HG03520 (cell line): Measurements from ENCODE around the gene CPA5.
"Not testable (repeated sequence)": the region's sequence is repeated elsewhere in the genome, so short reads cannot be mapped to it uniquely, and the experiment has no call there.

ENCODE experiments used
- ATAC-seq: cut with Tn5 transposase; IDR thresholded peaks from one replicate; pipeline ENCODE4 v1.9.1; 2021; ENCODE audit warnings: mild to moderate bottlenecking, moderate library complexity; ENCODE audit not compliant: unreplicated experiment

The CPA5 gene

GRCh38 chr7:130374507-130374906 lies 29.9 kb downstream of the CPA5 start:
- ATAC-seq = no peak

- ATAC-seq = not testable (repeated sequence)
Observed at GRCh38 chr7:130376461-130376860, 31.8 kb downstream of the CPA5 start.

- no peak for ATAC-seq
Observed at GRCh38 chr7:130377178-130377577, 32.6 kb downstream of the CPA5 start.

- no peak for ATAC-seq
Observed at GRCh38 chr7:130379019-130379418, 34.4 kb downstream of the CPA5 start.

- no peak for ATAC-seq
Observed at GRCh38 chr7:130379532-130379920, 34.9 kb downstream of the CPA5 start.

- ATAC-seq = no peak
Observed at GRCh38 chr7:130379921-130380860, 35.6 kb downstream of the CPA5 start, which contains the start of gene CPA1. Gene CPA1 (plus strand): TSS chr7:130380494. CDS start chr7:130380521, 27 bp downstream.

GRCh38 chr7:130380861-130381455 lies 36.3 kb downstream of the CPA5 start:
- no peak for ATAC-seq

GRCh38 chr7:130381468-130382312 lies 37.1 kb downstream of the CPA5 start:
- no peak for ATAC-seq

- no peak for ATAC-seq
Observed at GRCh38 chr7:130383187-130383980, 38.8 kb downstream of the CPA5 start.

GRCh38 chr7:130384371-130384801 lies 39.8 kb downstream of the CPA5 start:
- ATAC-seq = no peak

- no peak for ATAC-seq
Observed at GRCh38 chr7:130384841-130385599, 40.4 kb downstream of the CPA5 start.

- no peak for ATAC-seq
Observed at GRCh38 chr7:130385600-130386066, 41.0 kb downstream of the CPA5 start.

- ATAC-seq = no peak
Observed at GRCh38 chr7:130386876-130387275, 42.3 kb downstream of the CPA5 start.

- ATAC-seq = no peak
Observed at GRCh38 chr7:130387306-130387627, 42.7 kb downstream of the CPA5 start.

- no peak for ATAC-seq
Observed at GRCh38 chr7:130387628-130388403, 43.2 kb downstream of the CPA5 start.

- no peak for ATAC-seq
Observed at GRCh38 chr7:130388671-130389070, 44.1 kb downstream of the CPA5 start.

GRCh38 chr7:130390486-130390885 lies 45.9 kb downstream of the CPA5 start:
- no peak for ATAC-seq

GRCh38 chr7:130393101-130393561 lies 48.5 kb downstream of the CPA5 start:
- no peak for ATAC-seq
